LNCaP clone FGC (cell line): Measurements from ENCODE around the gene FNDC3B.
A peak's percentile ranks its signal among the peaks of the same experiment; 100 is the strongest.

Experiments used
- DNase-seq: peaks from one replicate; pipeline ENCODE4 v3.0.0-alpha.2; 2011; ENCODE audit warnings: low read depth
- H3K4me3 ChIP-seq: 2 replicates; pipeline ENCODE4 v1.5.1; 2011; ENCODE audit warnings: mild to moderate bottlenecking, low read depth, low read length, control low read depth
- TF ChIP-seq, protein P1 (sequence below): IDR thresholded peaks from 2 replicates; pipeline ENCODE4 v1.5.1; 2012; ENCODE audit warnings: mild to moderate bottlenecking; ENCODE audit not compliant: control insufficient read depth, insufficient read depth; ENCODE audit errors: extremely low read depth

The FNDC3B gene

GRCh38 chr3:172286548-172287148 lies 247.3 kb downstream of the FNDC3B start:
- TF ChIP-seq, protein P1, sequence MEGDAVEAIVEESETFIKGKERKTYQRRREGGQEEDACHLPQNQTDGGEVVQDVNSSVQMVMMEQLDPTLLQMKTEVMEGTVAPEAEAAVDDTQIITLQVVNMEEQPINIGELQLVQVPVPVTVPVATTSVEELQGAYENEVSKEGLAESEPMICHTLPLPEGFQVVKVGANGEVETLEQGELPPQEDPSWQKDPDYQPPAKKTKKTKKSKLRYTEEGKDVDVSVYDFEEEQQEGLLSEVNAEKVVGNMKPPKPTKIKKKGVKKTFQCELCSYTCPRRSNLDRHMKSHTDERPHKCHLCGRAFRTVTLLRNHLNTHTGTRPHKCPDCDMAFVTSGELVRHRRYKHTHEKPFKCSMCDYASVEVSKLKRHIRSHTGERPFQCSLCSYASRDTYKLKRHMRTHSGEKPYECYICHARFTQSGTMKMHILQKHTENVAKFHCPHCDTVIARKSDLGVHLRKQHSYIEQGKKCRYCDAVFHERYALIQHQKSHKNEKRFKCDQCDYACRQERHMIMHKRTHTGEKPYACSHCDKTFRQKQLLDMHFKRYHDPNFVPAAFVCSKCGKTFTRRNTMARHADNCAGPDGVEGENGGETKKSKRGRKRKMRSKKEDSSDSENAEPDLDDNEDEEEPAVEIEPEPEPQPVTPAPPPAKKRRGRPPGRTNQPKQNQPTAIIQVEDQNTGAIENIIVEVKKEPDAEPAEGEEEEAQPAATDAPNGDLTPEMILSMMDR = no peak
- DNase-seq = no peak
- no peak overlapping the region for H3K4me3 ChIP-seq

- DNase-seq = no peak
- TF ChIP-seq, protein P1 = no peak
- no peak overlapping the region for H3K4me3 ChIP-seq
Measured at GRCh38 chr3:172287937-172288477, 248.6 kb downstream of the FNDC3B start.

DNA sequence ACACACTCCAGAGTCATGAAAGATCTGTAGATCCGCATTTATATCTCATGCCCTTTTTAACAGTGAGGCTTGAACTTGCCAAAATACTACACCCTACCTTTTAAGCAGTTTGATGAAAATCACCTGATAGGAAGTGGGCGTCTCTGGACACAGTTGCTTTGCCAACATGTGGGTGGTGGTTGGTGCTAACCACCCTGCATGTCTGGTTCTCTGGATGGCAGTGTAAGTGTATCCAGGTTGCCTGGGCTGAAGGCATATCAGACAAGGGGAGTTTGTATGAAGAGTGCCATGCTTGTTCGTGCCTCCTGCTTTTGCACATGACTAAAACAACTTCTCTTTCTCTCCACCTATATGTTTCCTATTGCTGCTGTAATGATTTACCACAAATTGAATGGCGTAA lies 249.3 kb downstream of the FNDC3B start:
- TF ChIP-seq, protein P1 = no peak
- no peak overlapping the region for H3K4me3 ChIP-seq
- DNase-seq = no peak

- H3K4me3 ChIP-seq = no peak overlapping the region
- no peak for DNase-seq
- TF ChIP-seq, protein P1 = peak; percentile 56; the same call in 1 of the 2 replicates
Measured at GRCh38 chr3:172289583-172289982, 250.2 kb downstream of the FNDC3B start.

GRCh38 chr3:172290457-172290856 lies 251.1 kb downstream of the FNDC3B start:
- TF ChIP-seq, protein P1 = no peak
- H3K4me3 ChIP-seq = no peak overlapping the region
- DNase-seq = no peak

GRCh38 chr3:172291650-172292049 lies 252.3 kb downstream of the FNDC3B start:
- DNase-seq = no peak
- TF ChIP-seq, protein P1 = no peak
- no peak overlapping the region for H3K4me3 ChIP-seq

DNA sequence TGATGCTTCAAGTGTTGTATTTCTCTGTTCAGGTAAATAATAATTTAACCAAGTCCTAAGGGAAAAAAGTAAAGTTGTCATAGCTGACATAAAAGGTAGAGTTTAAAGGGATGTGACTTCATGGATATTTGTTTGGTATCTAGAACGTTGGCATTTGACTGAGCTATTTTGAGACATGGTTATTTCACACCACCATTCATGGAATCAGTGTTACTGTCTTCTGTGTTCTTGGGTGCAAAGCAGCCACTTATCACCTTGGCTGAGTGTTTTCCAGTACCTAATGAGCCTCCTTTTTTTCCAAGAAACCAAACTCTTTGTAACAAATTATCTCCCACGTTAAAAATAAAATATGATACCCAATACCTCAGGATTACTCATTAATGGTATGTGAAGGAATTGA lies 253.0 kb downstream of the FNDC3B start:
- H3K4me3 ChIP-seq = no peak overlapping the region
- DNase-seq = no peak
- TF ChIP-seq, protein P1 = no peak
